Ureter (tissue), 1 donor: Measurements from ENCODE around the gene DLX4. TPM values are rescaled to one million over a fixed set of nuclear protein-coding genes. Genes with fewer than 3 reads are reported as not detected.

Experiments used
- DNase-seq: peaks from one replicate; pipeline ENCODE4 v3.0.0-alpha.2; 2020; ENCODE audit warnings: low spot score
- total RNA-seq: library from RNA; stranded (reverse); gene quantifications from one replicate; pipeline ENCODE4 v1.2.4, GENCODE V29; 2023
- donor health status: DM: yes; HTN: yes; CAD: no.

DLX4 gene
- total RNA-seq, 1 donor from 2014 or later = 1.1 TPM

DNA sequence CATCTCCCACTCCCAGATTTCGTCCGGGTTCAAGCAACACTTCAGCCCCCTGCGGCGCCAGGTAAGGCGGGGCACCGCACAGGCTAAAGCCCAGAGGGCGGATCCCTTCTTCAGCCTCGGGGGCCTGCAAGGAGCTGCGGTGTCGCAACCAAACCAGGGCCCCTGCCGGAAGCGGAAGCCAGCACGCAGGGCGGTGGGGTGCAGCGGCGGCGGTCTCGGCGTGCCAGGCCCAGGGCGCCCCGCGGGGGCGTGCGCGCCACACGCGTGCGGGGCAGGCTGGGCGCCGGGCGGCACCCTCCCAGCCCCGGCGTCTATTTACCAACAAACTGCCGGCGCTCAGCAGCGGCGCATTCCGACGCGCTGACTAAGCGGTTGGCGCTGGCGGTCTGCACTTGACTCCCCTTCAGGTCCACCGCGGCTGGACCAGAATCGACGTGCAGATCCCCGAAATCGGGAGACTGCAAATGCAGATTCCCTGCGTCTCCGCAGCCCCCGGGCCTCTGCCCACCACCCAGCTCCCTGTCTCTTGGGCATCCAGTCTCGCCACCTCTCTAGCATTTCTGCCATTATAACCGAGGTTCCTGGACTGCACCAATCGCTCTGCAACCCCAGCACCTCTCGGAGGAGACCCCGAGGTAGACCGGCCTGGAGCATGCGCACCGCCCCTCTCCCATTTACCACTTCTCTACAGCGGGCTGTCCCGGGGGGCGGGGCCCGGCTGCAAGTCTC is 421 bp upstream of the DLX4 start:
- DNase-seq = peak; percentile 55

DNA sequence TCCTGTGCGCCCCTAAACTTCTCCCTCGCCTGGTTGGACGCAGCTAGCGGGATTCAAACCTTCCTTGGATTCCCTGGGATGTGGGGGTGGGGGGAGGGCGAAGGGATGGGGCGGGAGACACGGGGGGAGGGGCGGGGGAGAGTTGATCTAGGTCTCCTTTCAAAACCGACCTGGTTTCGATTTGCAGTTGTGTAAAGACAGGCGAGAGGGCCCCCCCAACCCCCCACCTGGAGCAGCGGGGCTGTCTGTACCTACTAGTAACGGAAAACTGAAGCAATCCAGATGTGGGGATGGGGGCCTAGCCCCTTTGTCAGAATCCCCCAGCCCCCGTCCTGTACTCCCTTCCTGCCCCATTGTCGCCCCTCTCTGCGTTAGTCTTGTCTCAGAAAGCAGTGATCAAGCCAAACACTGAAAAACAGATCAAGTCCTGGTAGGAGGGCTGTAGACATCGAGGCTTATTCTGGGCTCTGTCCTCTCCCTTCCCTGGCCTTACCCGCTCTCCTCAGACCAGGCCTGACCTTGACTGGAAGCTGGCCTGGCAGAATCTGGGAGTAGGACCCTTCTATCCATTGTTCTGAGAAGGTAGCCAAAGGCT is 902 bp downstream of the DLX4 start:
- no peak for DNase-seq

DNA sequence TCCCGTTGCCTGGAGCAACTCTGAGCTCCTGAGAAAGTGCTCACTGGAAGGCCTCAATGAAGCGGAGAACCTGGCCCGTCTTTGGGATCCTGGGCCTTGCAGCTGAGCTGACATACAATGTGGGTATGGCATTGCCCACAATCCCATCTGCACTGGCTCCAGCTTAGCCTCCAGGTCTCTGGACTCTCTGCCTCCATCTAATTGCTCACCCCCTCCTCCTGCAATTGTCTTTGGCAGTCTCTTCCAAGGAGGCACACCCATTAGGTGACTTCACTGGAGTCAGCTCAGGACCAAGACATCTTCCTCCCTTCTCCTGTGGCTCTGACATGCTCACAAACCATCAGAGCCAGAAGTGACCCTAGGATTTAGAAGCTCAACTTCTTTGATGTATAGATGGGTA is 1.5 kb downstream of the DLX4 start:
- no peak for DNase-seq

DNA sequence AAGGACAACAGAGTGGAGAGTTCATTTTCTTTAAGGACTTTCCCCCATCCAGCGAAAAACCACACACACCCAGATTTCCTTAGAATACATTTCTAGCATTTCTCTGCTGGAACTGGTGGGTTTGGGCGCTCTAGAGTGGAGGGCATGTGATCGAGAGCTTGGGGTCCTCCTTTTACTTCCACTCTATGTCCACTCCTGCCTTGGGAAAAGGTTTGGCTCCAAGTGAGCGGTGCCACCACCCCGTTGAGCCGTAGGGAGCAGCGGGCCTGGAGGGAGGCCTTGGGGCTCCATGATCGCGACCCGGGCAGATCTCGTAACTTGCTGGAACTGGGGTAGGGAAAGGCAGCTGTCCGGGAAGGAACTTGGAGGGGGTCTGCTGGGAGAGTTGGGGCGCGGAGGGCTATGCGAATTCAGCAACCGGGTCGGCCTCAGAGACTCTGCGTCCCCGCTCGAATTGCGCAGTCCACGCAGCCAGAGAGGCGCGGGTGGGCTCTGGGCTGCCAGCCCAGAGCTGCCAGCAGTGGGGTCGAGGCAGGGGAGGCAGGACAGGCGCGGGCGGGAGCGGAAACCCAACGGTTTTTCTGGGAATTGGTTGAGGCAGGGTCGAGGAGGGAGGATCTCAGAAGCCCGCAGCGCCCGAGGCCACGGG is 2.3 kb downstream of the DLX4 start:
- no peak for DNase-seq

DNA sequence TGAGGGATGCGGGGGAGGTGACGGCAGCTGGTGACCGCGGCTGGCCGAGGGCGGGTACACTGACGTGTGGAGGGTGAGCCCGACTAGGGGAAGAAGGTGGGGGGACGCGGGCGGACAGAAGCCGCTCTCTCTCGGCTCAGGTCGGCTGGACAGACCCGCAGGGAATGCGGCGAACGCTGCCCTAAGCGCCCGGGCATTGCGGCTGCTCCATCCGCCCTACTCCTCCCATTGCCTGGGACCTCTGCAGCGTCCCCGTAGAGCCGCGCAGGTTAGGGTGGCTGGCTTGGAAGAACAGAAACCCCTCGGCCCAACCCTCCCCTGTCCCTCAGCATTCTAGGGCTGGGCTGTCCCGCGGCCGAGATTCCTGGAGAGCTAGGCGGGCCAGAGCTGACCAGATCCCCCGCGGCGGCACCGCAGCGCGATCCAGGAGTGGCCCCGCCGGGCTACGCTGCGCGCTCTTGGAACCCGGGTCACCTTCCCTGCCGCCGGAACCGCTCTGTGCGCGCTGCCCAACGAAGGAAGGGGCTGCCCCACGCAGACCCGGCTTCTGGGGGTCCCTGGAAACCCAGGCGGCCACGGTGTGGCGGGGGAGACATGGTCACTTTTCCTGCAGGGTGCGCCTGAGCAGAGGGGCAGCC is 3.0 kb downstream of the DLX4 start:
- no peak for DNase-seq

DNA sequence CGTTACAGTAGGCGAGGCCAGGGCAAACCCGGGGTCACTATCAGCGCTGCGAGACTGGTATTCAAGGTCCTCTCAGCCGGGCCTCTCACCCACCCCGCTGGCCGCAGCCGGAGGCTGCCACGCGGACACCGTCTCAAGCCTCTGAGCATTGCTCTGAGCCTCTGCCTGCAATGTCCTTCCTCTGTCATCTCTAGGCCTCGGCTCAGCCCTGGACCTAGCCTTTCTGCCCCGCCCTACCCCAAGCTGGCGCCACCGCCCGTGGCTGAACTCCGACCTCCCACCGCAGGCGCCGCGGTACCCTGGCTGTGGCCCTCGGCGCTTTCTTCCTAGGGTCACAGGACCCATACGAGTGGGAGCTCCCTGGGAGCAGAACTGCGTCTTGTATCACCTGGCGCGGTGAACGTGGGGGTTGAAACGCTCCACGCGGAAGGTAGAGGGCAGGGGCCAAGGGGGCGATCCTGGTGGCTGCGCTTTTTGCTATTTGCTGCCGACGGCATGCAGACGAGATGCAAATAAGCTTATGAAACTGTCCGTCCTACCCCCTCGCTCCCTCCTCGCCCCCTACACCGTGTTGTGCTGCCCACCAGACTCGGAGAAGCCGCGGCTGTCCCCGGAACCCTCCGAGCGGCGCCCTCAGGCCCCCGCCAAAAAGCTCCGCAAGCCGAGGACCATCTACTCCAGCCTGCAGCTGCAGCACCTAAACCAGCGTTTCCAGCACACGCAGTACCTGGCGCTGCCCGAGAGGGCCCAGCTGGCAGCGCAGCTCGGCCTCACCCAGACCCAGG is 3.7 kb downstream of the DLX4 start:
- DNase-seq = no peak

DNA sequence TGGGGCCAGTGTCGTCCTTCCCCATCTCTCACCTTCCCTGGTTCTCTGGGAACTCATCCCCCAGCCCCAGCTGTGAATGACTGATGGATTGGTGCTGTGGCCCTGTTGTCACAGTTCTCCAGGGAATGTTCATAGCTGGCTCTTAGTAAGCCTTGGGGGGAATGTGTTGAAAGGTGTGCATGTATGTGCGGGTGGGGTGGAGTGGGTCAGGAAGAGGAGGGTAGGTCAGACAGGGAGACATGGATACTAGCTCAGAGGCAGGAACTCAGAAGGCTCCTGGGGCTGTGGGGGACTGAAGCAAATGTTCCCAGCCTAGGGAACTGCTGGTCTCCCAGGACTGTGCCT is 4.3 kb downstream of the DLX4 start:
- DNase-seq = no peak

DNA sequence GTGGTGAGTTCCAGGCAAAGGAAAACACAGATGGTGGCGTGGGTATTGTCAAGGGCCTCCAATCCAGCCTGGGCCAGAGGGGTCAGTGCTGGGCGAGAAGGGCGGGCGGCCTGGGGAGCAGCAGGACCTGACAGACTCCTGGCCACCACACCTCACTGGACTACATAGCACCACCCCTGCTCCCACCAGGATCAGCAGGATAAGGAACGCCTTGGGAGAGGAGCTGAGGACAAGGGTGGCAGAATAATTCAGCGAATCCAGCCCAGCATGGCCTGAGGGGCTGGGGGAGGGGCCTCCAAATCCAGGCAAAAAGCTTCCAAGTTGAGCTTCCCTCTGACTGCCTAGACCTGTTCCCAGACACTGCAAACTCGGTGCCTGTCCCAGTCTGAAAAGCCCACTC is 6.5 kb downstream of the DLX4 start:
- DNase-seq = no peak

DNA sequence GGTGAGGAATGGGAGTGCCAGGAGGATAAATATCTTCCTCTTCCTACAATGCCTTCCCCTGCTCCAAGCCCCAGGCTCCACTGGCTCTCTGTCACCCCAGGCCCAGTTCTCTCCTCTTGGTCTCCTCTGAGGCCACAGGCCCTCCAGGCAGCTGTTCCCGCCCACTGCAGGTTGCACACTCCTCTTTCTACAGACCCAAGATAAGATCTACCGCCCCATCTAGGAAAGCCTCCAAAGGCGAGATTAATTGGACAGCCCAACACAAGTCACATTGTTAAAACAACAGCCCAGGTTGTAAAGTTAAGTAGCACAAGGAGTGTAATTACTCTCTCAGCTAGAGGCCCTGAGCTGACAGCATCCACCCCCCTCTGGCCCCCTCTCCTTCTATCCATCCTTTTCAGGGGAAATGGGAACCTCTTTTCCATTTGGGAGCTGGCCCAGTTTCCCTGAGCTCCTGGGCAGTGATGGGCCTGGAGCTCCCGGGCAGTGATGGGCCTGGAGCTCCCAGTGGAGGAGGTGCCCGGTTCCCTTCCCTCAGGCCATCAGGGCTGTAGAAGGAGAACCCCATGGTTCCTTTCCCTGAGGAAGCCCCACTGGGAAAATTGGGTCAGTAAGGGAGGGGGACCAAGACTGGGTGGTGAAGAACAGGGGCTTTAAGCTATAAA is 7.3 kb downstream of the DLX4 start:
- no peak for DNase-seq

DNA sequence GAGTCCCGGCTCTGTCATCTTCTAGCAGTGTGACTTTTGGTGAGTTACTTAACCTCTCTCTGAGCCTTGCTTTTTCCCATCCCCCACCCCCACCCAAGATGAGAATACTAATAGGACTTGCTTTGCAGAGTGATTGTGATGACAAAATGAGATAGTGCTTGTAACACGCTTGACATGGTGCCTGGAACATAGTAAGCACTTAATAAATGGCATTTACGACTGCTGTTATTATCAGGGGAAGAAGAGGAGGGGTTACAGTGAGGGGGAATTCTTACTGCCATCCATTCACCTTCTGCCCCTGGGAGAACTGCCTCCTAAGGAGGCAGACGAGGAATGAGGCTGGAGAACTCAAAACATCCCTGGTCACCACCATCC is 7.8 kb downstream of the DLX4 start:
- DNase-seq = no peak

DNA sequence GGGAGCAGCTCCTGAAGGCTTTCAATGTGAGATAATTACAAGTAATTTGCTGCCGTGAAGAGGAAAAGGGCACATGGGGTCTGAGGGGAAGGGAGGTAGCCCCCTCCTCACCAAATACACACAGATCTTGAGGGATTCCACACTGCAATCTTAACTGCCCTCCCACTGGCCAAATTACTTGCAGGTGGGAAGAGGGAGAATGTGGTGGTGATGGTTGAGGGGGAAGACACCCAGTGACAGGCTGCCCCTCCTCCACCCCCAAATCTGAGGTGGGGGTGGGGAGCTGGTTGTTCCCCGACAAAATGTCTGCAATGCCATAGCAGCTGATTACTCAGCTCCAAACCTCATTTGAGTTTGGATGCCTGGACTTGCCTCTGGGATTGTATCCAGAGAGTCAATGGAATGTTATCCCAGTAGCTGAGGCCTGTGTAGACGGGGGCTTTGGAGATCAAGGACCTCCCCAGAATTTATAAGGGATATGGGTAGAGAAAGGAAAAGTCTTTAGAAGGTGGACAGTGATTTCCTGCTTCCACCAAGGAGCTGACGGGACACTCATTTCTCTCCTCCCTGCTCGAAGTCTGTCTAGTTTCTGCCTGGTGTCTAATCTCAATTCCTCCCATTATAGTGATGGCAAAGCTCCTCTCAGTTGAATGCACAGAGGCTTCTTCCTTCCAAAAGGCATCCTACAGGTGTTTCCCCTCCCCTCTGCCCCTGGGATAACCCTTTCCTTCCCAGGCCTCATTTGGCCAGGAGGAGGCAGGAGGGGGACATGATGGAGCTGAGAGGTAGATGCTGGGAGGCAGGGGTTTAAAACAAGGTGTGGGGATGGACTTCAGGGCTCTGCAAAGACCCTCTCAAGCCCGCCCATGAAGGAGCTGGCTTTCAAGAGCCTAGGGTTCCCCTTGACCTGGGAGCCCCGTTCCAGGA is 8.7 kb downstream of the DLX4 start:
- DNase-seq = no peak

DNA sequence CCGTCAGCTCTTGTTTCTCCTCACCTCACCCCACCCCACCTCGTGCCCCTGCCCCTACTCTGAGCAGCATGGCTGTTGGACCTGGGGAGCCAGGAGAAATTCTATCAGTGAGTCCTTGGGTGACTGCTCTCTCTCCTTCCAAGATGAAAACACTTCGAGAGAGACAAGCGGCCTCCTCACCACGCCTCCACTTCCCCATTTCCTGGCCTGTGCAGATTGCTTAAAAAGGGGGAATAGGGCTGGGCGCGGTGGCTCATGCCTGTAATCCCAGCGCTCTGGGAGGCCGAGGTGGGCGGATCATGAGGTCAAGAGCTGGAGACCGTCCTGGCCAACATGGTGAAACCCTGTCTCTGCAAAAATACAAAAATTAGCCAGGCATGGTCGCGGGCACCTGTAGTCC is 9.5 kb downstream of the DLX4 start:
- no peak for DNase-seq

DNA sequence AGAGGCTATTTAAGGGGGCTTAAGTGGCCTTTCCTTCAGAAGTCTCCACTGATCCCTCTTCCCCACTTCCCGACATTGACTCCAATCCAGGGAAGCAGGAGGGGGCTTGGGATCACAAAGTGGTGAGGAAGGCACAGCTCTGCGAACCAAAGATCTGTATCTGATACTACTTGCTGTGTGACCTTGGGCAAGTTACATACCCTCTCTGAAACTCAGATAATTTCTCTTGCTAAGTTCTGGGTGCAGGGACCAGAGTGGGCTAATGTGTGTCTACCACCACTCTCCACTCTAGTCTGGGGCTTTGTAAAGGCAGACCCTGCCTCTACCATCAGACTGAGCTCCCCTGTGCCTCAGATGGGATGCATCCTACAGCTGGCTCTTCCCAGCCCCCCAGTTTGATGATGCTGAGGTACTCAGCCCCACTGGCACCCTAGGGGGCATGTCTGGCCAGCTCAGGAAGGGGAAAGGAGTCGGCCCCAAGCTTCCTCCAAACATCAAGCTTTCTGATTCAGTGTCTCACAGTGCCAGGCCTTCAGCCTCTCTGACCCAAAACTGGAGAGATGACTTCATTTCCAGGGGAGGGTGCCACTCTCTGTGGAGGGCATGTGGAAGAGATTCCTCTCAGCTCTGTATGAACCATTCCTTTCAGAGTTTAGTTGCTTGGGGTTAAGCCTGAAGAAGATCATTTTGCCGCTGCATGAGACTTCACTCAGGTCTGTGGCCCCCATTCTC is 10.9 kb downstream of the DLX4 start:
- no peak for DNase-seq

DNA sequence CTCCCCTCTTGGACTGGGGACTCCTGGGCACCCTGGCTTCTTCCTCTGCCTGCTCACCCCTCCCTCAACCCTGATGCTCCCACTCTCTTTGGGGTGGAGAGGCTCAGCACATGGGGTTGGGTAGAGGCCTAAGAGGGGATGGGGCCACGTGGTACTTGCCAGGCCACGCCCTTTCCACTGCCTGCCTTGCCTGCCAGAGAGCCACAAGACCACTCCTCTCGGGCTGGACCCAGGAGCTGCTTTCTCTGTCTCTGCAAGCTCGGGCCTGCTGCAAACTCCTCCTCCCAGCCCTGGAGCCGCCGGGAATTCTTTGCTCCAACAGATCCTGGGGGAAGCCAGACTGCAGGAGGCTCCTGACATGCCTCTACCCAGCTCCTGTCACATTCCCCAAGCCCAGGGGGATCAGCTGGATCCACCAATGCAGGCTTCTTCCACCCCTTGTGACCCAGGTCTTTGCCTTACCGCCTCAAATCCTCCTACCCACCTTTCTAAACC is 11.8 kb downstream of the DLX4 start:
- no peak for DNase-seq

DNA sequence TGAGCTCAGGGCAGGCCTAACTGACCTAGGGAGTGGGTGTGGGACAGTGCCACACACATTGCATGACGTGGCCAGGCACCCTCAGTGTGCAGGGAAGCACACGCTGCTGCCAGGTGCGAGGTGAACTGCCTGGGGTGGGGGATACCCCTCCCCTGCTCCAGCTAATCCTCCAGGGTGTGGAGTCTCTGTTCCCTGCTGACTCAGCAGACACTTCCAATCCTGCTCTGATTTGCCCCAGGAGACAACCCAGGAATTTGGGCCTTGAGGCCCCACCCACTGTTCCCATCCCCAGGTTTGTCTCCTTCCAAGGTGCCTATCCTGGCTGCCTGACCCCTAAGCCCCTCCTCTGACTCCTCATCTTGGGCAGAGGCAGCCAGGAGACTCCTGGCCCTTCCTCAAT is 15.3 kb downstream of the DLX4 start:
- no peak for DNase-seq

DNA sequence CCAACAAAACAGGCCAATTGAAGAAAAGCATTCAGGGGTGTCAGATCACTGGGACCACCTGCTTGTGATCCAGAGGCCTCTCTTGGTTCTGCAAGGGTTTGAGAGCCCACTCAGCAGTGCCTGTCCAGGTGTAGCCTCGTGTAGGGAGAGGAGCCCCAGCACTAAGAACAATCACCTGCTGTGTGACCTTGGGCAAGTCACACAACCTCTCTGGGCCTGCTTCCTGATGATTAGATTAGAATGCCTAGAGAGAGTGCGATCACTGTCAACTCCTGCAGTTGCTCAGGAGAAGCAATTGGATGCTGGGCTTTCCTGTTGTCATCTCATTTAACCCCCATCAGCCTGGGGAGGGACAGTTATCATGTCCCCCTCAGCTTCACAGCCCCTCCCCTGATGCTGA is 15.8 kb downstream of the DLX4 start:
- DNase-seq = no peak

DNA sequence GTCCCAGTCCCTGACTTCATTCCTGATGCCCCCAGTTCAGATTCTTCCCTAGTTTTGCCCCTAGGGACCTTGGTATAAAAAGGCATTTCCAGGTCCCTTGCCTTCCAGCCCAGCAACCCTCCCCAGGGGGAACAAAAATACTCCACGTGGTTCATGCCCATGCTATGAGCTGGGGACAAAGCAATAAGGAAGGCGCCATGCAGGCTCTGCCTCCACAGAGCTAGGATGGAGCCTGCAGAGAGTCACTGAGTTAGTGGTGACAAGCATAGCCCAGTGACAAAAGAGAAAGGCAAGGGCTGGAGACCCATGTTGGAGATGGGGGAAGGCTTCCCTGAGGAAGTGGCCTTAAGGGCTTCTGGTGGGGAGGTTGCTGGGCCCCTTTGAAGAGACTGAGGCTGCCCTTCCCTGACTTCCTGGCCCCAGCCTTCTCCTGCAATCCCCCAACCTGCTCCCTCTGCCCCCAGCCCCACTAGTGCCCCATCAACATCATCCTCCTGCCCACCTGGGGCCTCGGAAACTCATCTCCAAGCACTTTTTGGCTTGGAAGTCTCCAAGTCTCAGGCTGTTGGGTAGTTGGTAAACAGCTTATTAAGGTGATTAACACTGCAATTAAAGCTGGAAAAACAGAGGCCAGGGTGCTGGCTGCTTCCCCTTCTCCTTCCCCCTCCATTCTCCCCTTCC is 16.5 kb downstream of the DLX4 start:
- no peak for DNase-seq

DNA sequence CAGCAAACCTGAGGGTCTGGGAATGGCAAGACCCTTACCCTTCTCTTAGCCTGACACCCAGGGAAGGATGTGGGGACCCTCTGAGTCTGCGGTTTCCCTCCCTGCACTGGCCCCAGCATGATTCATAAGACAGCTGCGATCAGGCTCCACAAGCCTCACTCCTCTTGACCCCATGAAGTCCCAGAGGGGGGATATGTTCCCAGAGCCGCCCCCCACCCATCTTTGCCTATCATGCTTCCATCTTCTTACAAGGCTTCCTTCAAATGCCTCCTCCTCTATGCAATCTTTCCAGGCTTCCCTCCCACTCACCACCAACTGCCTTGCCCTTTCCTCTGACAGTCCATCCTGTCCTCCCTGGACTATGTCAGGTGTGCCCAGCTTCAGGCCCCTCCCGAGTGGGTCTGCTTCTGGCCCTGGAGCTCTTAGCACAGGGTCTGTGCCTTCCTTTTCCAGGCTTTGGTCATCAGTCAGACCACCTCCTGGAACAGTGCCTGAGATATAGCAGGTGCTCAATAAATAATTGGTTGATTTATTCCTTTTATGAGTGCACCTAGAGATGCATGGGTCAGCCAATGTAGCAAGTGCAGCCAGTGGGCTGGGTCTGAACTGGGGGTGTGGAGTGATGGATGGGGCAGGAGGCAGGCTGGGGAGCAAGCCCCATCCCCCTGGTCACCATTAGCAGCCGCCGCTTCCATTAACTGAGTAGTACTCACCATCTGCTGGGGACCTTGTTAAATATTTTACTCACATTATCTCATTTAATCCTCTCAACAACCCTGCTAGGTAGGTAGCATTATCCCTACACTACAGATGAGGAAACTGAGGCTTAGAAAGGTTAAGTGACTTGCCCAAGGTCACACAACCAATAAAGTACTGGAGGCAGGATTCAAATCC is 17.7 kb downstream of the DLX4 start:
- no peak for DNase-seq
